HepG2 (cell line): Measurements from ENCODE around the gene SGMS1. TPM values are rescaled to one million over a fixed set of nuclear protein-coding genes. Genes with fewer than 3 reads are reported as not detected.

Experiments
- AGO1 ChIP-seq: fragments of 200-400 bp; formaldehyde crosslinking; IDR thresholded peaks from 2 replicates; pipeline ENCODE4 v1.6.1; 2017; ENCODE audit warnings: mild to moderate bottlenecking, low read depth, low read length, moderate library complexity; ENCODE audit not compliant: poor library complexity, severe bottlenecking
- ARID2 ChIP-seq: sonication (generic); formaldehyde crosslinking; IDR thresholded peaks from 2 replicates; pipeline ENCODE4 v1.8.1; 2022; ENCODE audit warnings: mild to moderate bottlenecking, missing genetic modification reagents, borderline replicate concordance
- ATF3 ChIP-seq: sonication (generic); formaldehyde crosslinking; IDR thresholded peaks from 2 replicates; pipeline ENCODE4 v1.4.0; 2020; ENCODE audit warnings: missing genetic modification reagents
- ATF7-NPFF ChIP-seq: sonication (generic); formaldehyde crosslinking; IDR thresholded peaks from 2 replicates; pipeline ENCODE4 v1.8.1; 2023; ENCODE audit warnings: mild to moderate bottlenecking, low read depth, missing genetic modification reagents, moderate library complexity
- EEA1 ChIP-seq: sonication (generic); formaldehyde crosslinking; IDR thresholded peaks from 2 replicates; pipeline ENCODE4 v1.5.1; 2020; ENCODE audit warnings: mild to moderate bottlenecking, missing genetic modification reagents, borderline replicate concordance
- HDAC6 ChIP-seq: fragments of 200-600 bp; sonication (generic); IDR thresholded peaks from 2 replicates; pipeline ENCODE4 v1.7.0; 2017; ENCODE audit warnings: mild to moderate bottlenecking, antibody characterized with exemption, low read length, low read depth
- MAFK ChIP-seq, 2 experiments: IDR thresholded peaks in 1 of 2; conservative IDR thresholded peaks in 1 of 2; 2 replicates each; pipeline ENCODE4 v1.6.1; 2011; ENCODE audit warnings: improper control_type of control experiment in 2 of 2, low read length in 2 of 2
- MED1 ChIP-seq: sonication (generic); formaldehyde crosslinking; IDR thresholded peaks from 2 replicates; pipeline ENCODE4 v1.4.0; 2020; ENCODE audit warnings: missing genetic modification reagents
- MED8 ChIP-seq: sonication (generic); formaldehyde crosslinking; IDR thresholded peaks from 2 replicates; pipeline ENCODE4 v1.8.1; 2023; ENCODE audit warnings: mild to moderate bottlenecking, missing genetic modification reagents; ENCODE audit not compliant: insufficient replicate concordance
- POGZ ChIP-seq: sonication (generic); formaldehyde crosslinking; IDR thresholded peaks from 2 replicates; pipeline ENCODE4 v1.4.0; 2020; ENCODE audit warnings: mild to moderate bottlenecking, missing genetic modification reagents
- POLR2AphosphoS5 ChIP-seq: IDR thresholded peaks from 2 replicates; pipeline ENCODE4 v1.6.1; 2012; ENCODE audit warnings: low read depth, low read length
- SALL1 ChIP-seq: sonication (generic); formaldehyde crosslinking; IDR thresholded peaks from 2 replicates; pipeline ENCODE4 v1.8.0; 2022; ENCODE audit warnings: mild to moderate bottlenecking, missing genetic modification reagents
- SP140L ChIP-seq: sonication (generic); formaldehyde crosslinking; IDR thresholded peaks from 2 replicates; pipeline ENCODE4 v1.4.0; 2020; ENCODE audit warnings: missing genetic modification reagents, borderline replicate concordance
- ZBTB20 ChIP-seq: sonication (generic); formaldehyde crosslinking; IDR thresholded peaks from 2 replicates; pipeline ENCODE4 v1.8.1; 2023; ENCODE audit warnings: missing genetic modification reagents, low read depth, mild to moderate bottlenecking, borderline replicate concordance
- ZBTB38 ChIP-seq: sonication (generic); formaldehyde crosslinking; IDR thresholded peaks from 2 replicates; pipeline ENCODE4 v1.5.1; 2020; ENCODE audit warnings: mild to moderate bottlenecking, missing genetic modification reagents
- ZFP36L2 ChIP-seq: sonication (generic); formaldehyde crosslinking; IDR thresholded peaks from 2 replicates; pipeline ENCODE4 v1.4.0; 2020; ENCODE audit warnings: missing genetic modification reagents
- ZFP82 ChIP-seq: sonication (generic); formaldehyde crosslinking; IDR thresholded peaks from 2 replicates; pipeline ENCODE4 v1.5.1; 2020; ENCODE audit warnings: mild to moderate bottlenecking, missing genetic modification reagents, borderline replicate concordance
- ZHX1 ChIP-seq: sonication (generic); formaldehyde crosslinking; IDR thresholded peaks from 2 replicates; pipeline ENCODE4 v1.8.1; 2022; ENCODE audit warnings: low read depth, mild to moderate bottlenecking, missing genetic modification reagents
- ZNF232 ChIP-seq: sonication (generic); formaldehyde crosslinking; IDR thresholded peaks from 2 replicates; pipeline ENCODE4 v1.4.0; 2020; ENCODE audit warnings: missing genetic modification reagents, borderline replicate concordance
- ZNF33B ChIP-seq: sonication (generic); formaldehyde crosslinking; IDR thresholded peaks from 2 replicates; pipeline ENCODE4 v1.5.1; 2020; ENCODE audit warnings: mild to moderate bottlenecking, missing genetic modification reagents
- ZNF552 ChIP-seq: sonication (generic); formaldehyde crosslinking; IDR thresholded peaks from 2 replicates; pipeline ENCODE4 v1.9.0; 2022; ENCODE audit warnings: missing genetic modification reagents, mild to moderate bottlenecking, borderline replicate concordance
- ZNF570 ChIP-seq: sonication (generic); formaldehyde crosslinking; IDR thresholded peaks from 2 replicates; pipeline ENCODE4 v1.4.0; 2020; ENCODE audit warnings: mild to moderate bottlenecking, missing genetic modification reagents, borderline replicate concordance
- ZNF670 ChIP-seq: sonication (generic); formaldehyde crosslinking; IDR thresholded peaks from 2 replicates; pipeline ENCODE4 v1.8.0; 2022; ENCODE audit warnings: mild to moderate bottlenecking, missing genetic modification reagents, borderline replicate concordance
- polyA plus RNA-seq, 8 experiments: library from polyadenylated mRNA; depleted of rRNA in 3 of 8; stranded (reverse) in 7 of 8; unstranded in 1 of 8; fragments of >200 nt; fragmentation: Illumina TruSeq in 4 of 8; extraction: Trizol in 4 of 8; gene quantifications; 2 replicates each; pipeline versions ENCODE4 v1.2.1 to v1.2.3, GENCODE V29; 2011 to 2016; ENCODE audit warnings: low read depth in 4 of 8, missing spikeins in 1 of 8, mixed read lengths in 1 of 8; ENCODE audit not compliant: insufficient read depth in 1 of 8
- total RNA-seq, 5 experiments: library from RNA; depleted of rRNA; stranded (reverse); fragments of >200 nt; fragmentation: Illumina TruSeq; extraction: Trizol; gene quantifications; 2 replicates each; pipeline ENCODE4 v1.2.3, GENCODE V29; 2016; ENCODE audit warnings: low read depth in 1 of 5
- TF ChIP-seq, protein P1 (sequence below): sonication (generic); formaldehyde crosslinking; IDR thresholded peaks from 2 replicates; pipeline ENCODE4 v1.4.0; 2020; ENCODE audit warnings: missing genetic modification reagents, borderline replicate concordance

SGMS1 gene
- total and polyA plus RNA-seq, 2 of the 13 experiments (the other 11 are each of a cell fraction or from before 2014, with no cell fraction given) = 6.5 to 15.1 TPM

- TF ChIP-seq, protein P1, sequence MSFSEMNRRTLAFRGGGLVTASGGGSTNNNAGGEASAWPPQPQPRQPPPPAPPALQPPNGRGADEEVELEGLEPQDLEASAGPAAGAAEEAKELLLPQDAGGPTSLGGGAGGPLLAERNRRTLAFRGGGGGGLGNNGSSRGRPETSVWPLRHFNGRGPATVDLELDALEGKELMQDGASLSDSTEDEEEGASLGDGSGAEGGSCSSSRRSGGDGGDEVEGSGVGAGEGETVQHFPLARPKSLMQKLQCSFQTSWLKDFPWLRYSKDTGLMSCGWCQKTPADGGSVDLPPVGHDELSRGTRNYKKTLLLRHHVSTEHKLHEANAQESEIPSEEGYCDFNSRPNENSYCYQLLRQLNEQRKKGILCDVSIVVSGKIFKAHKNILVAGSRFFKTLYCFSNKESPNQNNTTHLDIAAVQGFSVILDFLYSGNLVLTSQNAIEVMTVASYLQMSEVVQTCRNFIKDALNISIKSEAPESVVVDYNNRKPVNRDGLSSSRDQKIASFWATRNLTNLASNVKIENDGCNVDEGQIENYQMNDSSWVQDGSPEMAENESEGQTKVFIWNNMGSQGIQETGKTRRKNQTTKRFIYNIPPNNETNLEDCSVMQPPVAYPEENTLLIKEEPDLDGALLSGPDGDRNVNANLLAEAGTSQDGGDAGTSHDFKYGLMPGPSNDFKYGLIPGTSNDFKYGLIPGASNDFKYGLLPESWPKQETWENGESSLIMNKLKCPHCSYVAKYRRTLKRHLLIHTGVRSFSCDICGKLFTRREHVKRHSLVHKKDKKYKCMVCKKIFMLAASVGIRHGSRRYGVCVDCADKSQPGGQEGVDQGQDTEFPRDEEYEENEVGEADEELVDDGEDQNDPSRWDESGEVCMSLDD (CRISPR knock-in tag) = no peak; the same call in 1 of the 2 replicates
- TF ChIP-seq ZBTB20 (CRISPR knock-in tag) (no peak), ZNF232 (CRISPR knock-in tag) (no peak), MED1 (CRISPR knock-in tag) (peak; percentile 58; the same call in 1 of the 2 replicates), ZNF670 (CRISPR knock-in tag) (peak; percentile 22; the same call in 1 of the 2 replicates), EEA1 (no peak), ZNF552 (CRISPR knock-in tag) (no peak), SP140L (CRISPR knock-in tag) (no peak; the same call in 1 of the 2 replicates), SALL1 (CRISPR knock-in tag) (peak; percentile 61; the same call in 1 of the 2 replicates), POLR2AphosphoS5 (peak; percentile 57), POGZ (CRISPR knock-in tag) (peak; percentile 53; the same call in 1 of the 2 replicates), ZNF33B (peak; percentile 23; the same call in 1 of the 2 replicates), AGO1 (no peak), ATF7-NPFF (CRISPR knock-in tag) (peak; percentile 74), ZFP82 (CRISPR knock-in tag) (no peak), ATF3 (CRISPR knock-in tag) (0 out of 2 replicates have a peak, but pooled peaks have one; percentile 20), ZFP36L2 (CRISPR knock-in tag) (no peak), MAFK (conservative IDR thresholded peaks at IDR 0.05 in 1 of 2, IDR thresholded peaks at IDR 0.05 in 1 of 2; ENCODE audit: low read length in 2 of 2) (no peak), ZNF570 (CRISPR knock-in tag) (no peak), ZBTB38 (CRISPR knock-in tag) (no peak), ZHX1 (no peak), MED8 (peak; percentile 25), HDAC6 (no peak), ARID2 (CRISPR knock-in tag) (no peak)
Observed at GRCh38 chr10:50623663-50624412, at the start of gene SGMS1 (continued).
